COLO829 (cell line): ENCODE data around the gene SUPT3H.

Experiments used
- DNase-seq: peaks from one replicate; pipeline ENCODE4 v3.0.0; 2012; ENCODE audit warnings: low spot score

SUPT3H gene

DNA sequence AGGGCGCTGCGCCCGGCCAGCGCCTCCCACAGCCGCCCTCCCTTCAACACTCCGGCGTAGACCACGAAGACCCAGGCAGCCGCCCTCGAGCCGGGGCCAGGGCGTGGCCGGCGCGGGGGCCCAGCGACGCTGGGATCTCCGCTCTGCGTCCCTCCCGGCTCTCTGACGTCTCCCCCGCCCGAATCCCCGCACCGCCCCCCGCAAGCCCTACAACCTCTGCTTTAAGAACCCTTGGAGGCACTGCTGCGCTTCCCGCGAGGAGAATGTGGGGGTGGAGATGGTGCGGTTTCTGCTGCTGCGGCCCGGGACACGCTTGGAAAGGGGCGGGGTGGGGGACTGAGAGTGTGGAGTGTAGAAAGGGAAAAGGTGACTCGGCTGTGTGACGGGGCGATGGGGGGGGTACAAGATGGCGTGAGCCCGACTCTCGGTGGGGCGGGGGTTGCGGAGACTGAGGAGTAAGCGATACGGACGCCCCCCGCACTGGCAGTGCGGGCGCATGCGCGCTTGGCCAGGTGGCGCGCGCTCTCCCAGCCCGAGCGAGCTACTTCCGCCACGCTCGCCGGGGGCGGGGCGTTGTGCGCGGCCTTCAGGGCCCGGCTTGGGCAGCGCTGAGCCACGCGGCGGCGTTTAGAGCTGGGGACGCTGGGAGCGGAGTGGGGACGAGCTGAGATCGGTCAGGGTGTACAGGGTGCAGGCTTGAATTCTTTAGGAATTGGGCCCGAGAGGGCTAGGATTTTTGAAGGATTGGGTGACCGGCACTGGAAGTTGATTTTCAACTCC lies at the start of gene SUPT3H:
SUPT3H (minus strand) TSS at position 381 of the 780 bp plus-strand sequence.
- peak; percentile 79 for DNase-seq

DNA sequence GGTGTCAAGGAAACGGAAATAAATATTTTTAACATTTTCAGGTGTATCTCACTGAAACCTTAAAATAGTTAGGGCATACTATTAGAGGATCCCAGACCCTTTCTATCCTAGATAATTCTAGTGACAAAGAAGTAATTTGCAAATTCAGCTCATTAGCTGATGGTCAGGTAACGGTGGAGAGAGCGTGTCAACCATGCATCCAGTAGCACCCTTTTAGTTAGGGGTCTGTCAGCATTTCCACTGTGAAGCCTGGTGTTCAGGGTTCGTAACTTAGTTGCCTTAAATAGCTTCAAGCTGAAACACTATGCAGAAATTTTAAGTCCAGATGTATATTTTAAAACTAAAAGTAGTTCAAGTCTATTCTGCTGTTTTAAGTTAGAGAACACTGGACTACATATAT lies 48.5 kb upstream of the SUPT3H start:
- DNase-seq, result no peak

DNA sequence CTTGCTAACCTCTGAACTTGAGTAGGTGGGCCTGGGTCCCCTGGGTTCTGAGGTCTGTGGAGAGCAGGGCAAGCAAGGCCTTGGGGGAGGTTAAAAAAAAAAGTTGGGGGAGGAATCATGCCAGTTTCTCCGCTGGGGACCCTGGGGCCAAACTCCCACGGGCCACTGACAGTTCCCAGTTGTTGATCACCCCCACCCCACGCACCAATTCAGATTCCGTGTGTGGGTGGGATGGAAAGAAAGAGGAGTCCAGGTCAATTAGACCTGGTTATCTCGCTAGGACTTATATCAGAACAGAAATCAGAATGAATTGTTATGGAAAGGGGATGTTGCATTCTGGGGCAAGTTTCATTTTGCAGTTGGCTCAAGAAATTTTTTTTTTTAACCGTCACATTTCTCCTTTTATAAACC lies 46.7 kb upstream of the SUPT3H start:
- DNase-seq, result no peak

DNA sequence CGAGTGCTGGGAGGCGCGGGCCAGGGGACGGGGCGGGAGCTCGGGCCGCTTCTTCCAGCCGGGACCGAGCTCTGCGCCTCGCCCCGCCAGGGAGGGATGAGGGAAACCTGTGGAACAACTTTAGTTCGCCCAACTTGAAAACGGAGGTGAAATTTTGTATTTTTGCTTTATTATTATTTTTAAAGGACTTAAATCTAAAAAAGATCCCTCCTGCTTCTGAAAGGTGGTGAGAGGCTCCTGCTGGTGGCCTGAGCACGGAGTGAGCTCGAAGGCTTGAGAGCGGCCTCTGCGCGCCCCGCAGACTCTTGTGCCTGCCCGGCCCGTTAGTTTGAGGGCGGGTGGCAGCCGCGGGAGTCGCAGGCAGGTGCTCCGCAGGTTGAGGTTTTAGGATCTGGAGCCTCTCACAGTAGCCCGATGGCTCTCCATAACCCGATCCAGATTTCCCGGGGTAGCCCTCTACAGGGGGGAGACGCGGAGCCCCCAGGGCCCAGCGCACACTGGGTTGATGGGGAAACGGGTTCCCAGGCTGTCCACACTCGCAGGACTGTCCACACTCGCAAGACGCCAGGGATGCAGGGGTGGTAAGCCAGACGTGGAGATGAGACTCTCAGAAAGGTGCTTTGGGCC lies 46.2 kb upstream of the SUPT3H start:
- DNase-seq, result no peak

DNA sequence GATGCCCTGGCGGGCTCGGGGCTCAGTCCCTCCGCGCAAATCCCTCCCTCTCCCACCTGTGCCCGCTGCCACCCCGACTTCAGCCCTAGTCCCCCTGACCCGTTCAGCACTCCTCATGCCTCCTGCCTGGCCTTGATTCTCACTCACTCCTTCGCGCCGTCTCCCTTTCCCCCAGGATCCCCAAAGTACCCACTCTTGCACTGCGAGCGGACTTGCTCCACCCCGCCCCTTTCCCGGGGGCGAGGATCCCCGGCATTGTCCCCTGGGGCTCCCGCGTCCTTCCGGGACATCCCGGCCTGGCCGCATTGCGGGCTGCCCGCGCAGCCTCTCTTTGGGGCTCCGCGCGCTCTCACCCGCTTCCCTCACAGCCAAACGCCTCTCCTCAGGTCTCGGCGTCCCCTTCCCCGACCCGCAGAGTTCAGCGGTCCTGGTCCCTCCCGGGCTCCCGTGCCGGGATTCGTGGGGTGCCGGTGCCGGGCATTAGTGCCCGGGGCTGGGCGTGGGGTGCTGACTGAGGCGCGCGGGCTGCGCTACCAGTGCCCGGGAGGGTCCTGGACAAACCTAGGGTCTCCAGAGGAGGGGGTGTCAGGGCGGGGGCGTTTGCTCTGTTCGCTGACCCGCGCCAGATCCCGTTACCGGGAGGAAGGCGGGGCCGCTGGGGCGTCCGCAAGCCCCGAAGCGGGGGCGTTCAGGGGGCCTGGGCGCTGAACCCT lies 45.5 kb upstream of the SUPT3H start:
- DNase-seq, result no peak

DNA sequence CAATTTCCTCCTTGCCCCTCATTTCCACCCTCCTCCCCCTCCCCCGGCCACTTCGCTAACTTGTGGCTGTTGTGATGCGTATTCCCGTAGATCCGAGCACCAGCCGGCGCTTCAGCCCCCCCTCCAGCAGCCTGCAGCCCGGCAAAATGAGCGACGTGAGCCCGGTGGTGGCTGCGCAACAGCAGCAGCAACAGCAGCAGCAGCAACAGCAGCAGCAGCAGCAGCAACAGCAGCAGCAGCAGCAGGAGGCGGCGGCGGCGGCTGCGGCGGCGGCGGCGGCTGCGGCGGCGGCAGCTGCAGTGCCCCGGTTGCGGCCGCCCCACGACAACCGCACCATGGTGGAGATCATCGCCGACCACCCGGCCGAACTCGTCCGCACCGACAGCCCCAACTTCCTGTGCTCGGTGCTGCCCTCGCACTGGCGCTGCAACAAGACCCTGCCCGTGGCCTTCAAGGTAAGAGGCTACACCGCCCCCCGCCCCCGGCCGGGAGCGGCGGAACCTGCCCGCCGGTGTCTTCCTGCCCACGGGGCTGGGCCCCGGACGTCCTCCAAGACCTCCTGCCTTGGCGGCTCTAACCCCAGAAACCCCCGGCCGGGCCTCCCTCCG lies 44.9 kb upstream of the SUPT3H start:
- DNase-seq, result no peak

DNA sequence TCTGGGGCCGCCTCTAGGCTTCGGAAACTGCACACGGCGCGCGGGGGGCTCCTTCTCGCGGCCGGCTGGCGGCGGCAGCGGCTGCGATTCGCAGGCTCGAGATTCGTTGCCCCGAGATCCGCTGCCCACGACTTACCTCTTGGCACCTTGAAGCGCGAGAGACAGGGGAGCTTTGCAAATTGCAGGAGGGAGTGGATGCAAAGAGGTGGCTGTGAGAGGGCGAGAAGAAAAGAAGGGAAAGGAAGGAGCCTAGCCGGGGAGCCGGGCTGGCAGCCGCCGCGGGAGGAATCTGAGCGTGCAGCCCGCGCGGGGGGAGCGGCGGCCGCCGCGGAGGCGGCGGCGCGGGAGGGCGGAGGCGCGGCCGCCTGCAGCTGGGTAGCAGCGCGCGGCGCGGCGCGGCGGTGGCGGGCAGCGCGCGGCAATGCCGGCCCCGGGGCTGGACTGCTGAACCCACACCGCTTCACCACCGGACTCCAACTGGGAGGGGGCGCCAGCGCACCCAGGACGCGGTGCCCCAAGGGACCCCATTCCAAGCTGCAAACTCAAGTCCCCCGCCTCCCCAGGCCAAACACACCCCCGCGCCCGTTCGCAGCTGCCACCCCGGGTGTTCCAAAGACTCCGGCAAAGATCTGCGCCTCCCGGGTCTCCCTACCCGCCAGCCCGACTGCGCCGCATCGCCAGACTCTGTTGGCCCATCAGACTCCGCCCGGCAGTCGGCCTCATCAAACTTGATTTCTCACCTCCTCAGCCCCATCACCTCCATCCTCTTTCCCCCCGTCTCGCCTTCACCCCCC lies 44.2 kb upstream of the SUPT3H start:
- DNase-seq, result no peak

DNA sequence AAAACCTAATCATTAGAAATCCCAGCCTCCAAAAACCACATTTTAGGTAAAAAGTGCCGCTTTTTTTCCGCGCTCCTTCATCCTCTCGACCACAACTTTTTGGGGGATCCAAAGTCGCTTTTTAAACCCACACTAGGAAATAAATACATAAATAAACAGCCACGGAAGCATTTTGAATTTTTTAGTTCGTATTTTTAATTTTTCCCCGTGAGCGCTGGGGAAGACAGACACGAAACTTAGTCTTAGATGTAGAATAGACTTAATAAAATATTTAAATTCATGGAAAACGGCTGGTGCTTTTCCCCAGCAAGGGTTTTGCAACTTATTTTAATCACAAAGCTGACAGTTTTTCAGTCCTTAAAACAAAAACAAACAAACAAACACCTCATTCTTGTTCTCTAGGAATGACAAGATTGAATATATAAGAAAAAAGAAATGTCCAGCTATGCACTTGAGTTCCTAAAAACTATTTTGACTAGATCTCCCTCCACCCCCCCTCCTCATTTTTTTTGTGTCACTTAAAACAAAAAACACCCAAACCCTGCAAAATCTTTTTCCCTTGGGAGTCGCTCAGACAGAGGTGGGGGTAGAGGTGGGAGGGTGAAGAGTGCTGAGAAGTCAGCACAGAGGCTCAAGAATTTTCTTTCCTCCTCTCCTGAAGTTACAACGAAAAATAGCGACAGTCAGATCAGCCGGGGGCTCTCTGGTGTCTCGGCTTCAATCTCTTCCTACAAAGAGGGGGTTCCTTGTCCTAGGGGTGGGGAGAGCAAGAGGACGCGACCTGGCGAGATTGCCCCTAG lies 43.4 kb upstream of the SUPT3H start:
- DNase-seq, result no peak

DNA sequence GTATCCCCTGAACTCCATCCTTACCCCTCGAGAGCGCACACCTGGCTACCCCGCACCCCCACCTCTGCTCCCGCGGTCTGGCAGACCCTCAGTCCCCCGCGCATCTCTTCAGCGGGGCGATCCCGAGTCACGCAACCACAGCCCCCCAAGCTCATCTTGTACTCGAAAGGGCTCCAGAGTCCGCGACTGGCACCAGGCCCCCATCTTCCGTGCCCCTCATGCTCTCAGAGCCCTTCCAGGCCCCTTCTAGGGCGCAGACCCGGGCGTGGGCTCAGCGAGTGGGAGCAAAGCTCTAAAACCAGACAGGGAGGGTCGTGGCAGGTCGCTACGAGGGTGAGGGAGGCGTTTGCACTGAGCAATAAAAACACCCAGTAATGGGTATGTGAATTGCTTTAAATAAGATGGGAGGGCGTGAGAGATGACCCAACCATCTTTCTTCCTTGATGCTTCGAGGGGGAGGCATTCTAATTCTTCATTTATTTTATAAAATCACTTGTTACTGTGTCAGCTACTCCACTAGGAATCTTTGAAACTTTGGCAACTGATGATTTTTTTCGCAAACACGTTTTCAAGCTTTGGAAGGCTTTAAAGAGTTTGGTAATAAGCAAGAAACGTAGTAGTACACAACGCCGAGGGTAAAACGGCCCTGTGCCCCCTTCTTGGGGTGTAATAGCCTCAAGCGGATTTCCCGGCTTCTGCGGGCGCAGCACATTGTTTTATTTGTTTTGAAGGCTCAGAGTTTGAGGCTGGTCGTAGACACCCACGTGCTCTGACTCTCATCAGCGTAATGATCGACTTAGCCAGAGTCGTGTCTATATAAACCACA lies 42.6 kb upstream of the SUPT3H start:
- DNase-seq, result no peak

DNA sequence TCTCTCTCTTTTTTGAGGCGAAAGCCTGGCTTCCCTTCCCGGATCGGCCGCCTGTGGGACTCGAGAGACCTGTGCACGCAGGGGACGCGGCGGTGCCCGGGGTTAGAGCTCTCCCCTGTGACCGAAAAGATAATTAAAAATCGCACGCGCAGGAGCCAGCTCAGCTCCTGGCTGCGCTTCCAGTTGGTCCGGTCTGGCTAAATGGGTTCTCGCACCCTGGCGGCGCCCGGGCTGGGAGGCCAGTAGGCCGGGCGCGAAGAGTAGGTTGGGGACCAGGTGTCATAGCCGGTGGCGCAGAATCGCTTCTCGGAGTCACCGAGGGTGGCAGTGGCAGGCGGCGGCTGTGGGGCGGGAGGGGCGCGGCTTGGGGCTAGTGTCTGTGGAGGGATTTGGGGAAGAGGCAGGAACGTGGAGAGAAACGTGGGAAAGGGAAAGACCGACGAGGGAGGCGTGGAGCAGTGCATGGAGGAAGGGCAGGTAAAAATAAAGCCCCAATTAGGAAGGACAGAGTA lies 41.9 kb upstream of the SUPT3H start:
- DNase-seq, result no peak

DNA sequence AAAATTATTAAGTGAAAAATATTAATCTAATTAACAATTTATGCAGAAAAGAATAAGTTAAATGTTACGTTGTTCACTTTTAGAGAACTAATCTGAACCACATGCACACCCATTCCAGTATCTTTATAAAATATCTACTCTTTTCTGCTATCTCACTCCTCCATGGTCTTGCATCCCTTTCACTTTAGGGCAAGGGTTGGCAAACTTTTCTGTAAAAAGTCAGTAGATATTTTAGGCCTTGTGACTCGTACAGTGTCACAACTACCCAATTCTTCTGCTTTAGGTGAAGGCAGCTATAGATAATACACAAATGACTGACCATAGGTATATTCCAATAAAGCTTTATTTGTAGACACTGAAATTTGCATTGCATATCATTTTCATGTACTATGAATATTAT lies 39.7 kb upstream of the SUPT3H start:
- no peak for DNase-seq

DNA sequence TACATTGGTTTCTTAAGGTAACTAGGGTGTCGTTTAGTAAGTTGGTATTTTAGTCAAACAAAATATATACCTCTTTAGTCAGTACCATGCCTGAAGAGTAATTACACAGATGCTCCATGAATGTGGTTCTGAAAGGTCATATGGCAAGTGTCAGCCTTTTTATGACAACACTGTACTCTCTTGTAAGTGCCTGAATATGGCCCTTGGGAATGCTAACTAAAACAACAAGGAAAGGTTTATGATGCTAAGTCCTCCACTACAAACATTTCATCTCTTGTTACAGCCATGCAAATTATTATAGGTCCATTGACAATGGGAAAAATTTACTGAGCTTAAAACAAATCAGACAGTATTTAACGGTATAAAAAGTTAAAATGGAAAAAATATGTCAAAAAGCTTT lies 39.0 kb upstream of the SUPT3H start:
- DNase-seq, result peak; percentile 68

DNA sequence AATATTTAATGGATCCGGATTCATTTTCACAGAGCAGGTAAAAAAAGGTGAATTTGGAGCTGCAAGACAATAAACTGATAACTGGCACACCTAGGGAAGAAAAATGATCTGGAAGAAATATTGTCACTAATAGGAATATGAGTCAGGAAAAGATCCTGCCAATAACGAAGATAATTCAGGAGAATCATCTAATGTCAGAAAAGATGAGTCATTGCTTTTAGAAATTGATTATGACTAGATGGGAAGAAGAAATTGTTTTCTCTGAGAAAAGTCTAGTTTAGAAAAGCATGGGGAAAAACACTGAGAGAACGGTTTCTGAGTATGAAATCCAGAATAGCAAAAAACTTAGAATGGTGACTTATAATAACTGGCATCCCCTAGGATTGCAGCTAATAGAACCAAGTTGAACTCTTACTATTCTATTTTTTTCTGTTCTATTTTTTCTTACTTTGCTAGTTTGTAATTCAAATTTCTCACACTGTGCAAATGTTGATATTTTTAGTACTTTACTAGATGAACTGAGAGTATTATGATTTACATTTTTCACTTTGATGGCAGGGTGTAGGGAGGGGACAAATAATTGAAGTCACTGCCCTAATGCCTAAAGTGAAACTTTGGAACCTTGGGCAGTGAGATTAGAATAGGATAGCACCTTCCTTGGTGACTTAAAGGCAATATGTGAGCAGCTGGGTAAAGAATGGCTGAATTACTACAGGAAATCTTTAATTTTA lies 38.2 kb upstream of the SUPT3H start:
- no peak for DNase-seq

DNA sequence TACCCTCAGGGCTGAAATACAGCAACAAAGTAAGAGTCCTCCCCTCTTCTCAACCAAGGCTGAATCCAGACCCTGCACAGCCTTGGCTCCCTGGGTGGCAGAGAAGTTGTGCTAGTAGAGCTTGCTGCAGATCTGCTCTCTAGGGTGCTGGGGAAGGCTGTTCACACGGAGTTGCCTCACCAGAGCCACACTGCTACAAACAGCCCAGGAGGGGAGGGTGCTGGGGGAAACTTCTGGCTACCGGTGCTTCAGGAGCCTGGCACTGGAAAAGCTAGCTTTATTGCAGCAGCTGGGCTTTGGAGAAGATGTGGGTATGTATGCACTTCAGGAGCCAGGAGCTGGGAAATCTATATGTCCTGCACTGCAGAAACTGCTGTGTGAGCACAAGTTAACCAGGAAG lies 37.6 kb upstream of the SUPT3H start:
- no peak for DNase-seq

DNA sequence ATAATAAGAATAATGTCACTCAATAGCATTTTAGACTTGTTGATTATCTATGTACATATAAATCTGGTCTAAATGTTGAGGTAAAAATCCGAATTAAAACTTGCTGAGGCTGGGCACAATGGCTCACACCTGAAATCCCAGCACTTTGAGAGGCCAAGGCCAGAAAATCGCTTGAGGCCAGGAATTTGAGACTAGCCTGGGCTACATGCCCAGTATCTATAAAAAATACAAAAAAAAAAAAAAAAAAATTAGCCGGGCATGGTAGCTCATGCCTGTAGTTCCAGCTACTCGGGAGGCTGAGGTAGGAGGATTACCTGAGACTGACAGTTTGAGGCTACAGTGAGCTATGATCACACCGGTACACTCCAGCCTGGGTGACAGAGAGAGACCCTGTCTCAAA lies 34.2 kb upstream of the SUPT3H start:
- no peak for DNase-seq

DNA sequence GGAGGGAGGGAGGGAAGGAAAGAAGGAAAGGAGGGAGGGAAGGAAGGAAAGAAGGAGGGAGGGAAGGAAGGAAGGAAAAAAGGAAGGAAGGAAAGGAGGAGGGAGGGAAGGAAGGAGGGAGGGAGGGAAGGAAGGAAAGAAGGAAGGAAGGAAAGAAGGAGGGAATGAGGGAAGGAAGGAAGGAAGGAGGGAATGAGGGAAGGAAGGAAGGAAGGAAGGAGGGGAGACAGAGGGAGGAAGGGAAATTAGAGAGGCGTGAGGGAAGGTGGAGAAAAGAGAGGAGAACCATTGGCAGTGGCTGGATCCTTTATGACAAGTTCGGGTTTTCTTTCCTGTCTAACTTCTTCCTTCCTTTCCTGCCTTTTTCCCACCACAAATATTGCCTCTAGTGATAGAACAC lies 22.3 kb upstream of the SUPT3H start:
- DNase-seq, result no peak

DNA sequence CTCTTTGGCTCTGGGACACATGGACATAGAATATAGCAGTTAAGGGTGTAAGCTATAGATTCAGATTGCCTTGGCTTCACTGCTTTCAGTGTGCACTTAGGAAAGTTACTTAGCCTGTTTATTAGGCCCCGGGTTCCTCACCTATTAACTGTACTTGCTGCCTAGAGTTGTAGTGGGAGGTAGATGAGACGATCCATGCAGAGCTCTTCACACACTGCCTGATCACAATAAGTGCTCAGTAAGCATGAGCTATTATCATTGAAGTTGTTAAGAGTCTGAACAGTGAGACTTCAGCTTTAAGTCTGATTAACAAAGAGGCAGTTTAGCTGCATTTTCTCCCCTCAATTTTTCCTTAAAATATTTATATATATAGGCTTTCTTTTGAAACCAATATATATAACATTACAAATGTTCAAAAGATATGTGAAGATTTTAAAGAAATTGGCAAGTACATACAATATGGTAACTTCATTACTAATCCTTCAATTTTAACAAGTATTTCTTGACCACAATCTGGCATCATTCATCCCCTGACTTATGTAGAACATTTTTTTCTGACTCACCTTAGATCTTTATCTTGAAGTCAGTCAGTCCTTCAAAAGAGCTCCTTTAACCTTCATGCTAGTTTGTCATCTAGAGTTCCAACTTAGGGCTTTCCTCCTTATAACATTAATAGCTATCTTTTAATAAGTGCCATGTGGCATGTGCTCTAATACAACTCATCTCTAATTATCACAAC lies 20.5 kb upstream of the SUPT3H start:
- DNase-seq, result no peak

DNA sequence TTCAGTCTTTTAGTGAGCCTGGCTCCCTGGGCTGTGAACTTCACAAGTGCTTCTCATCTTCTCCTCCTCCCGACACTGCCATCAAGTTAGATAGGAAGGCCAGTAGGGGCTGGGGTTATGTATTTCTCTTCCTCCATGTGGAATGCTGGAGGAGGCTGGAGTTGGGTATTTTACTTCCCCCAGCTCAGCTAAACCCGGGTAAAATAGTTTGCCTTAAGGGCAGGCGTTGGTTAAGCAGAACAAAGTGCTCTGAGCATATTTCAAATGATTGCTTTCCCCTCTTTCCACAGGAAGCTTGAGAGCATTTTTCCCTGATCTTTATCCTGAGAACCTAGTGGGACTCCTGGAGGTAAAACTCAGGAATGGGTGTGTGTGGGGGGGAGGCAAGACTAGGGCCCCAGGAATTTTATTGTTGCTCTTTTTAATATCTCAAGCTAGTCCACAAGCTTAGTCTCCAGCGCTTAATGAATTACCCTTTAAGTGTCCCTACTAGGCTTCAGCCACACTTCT lies 16.9 kb upstream of the SUPT3H start:
- no peak for DNase-seq
